Tibial nerve (tissue), 3 donors: ENCODE data around the gene OBSCN.

Source experiments
- POLR2A ChIP-seq, 2 donors: fragments of 450-650 bp; IDR thresholded peaks; one replicate each; pipeline ENCODE4 v1.6.1; 2017; ENCODE audit warnings: antibody characterized with exemption in 2 of 2, mild to moderate bottlenecking in 2 of 2, moderate library complexity in 2 of 2
- TF ChIP-seq, protein P1 (sequence below), 5 experiments: fragments of 200-600 bp in 3 of 5; fragments of 450-650 bp in 2 of 5; sonication (generic) in 3 of 5; IDR thresholded peaks; one replicate each; pipeline ENCODE4 v1.5.1; 2016 to 2019; ENCODE audit warnings: antibody characterized with exemption in 5 of 5, mild to moderate bottlenecking in 3 of 5, moderate library complexity in 2 of 5

DNA sequence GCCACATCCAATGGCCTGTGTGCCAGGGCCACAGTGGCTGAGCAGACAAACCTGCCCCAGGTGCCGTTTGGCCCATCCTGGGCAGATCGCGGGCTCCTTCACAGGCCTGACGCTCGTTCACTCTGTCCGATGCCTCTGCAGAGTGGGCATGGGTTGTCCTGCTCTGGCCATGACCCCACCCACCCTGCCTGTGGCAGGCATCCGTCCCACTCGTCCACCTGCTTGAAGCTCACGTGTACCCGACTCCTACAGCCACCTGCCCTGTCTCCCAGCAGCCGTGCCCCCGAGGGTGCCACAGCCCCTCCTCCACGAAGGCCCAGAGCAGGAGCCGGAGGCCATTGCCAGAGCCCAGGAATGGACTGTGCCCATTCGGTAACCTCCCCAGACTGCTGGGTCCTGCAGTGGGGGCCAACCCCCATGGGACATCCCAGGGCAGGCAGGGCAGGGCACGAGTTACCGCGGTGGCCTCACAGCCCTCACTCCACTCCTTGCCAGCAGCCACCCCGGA lies 156.9 kb downstream of the OBSCN start:
- no peak for TF ChIP-seq POLR2A (IDR thresholded peaks at IDR 0.05)
- TF ChIP-seq, protein P1, sequence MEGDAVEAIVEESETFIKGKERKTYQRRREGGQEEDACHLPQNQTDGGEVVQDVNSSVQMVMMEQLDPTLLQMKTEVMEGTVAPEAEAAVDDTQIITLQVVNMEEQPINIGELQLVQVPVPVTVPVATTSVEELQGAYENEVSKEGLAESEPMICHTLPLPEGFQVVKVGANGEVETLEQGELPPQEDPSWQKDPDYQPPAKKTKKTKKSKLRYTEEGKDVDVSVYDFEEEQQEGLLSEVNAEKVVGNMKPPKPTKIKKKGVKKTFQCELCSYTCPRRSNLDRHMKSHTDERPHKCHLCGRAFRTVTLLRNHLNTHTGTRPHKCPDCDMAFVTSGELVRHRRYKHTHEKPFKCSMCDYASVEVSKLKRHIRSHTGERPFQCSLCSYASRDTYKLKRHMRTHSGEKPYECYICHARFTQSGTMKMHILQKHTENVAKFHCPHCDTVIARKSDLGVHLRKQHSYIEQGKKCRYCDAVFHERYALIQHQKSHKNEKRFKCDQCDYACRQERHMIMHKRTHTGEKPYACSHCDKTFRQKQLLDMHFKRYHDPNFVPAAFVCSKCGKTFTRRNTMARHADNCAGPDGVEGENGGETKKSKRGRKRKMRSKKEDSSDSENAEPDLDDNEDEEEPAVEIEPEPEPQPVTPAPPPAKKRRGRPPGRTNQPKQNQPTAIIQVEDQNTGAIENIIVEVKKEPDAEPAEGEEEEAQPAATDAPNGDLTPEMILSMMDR (IDR thresholded peaks at IDR 0.05), result no peak
